CD4-positive, alpha-beta T cell treated with Interleukin-6 at 100 ng/mL for 8 hours (primary cell): ENCODE results near the gene MS4A18.
"Not testable (repeated sequence)": the region's sequence is repeated elsewhere in the genome, so short reads cannot be mapped to it uniquely, and the experiment has no call there.

Experiments
- DNase-seq: peaks from one replicate; pipeline ENCODE4 v3.0.0-alpha.2; 2020; ENCODE audit warnings: mixed read lengths, low spot score

Gene MS4A18

DNA sequence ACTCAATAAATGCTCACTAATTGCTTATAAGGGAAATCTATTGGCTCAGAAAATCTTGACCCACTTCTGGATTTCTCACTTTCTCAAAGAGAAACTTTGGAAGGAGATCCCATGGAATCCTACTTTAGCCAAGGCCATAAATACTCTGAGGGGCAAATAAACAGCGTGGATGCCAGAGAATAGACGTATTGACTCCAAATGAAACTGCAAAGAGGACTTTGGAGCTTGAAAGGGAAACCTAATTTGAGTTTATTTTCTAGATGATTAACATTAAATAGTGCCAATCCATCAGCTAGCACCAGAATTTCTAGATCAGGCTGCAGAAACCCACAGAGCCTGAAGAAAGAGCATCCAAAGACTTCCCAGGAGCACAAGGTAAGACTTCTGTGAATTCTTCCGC, at the start of gene MS4A18:
Gene MS4A18, plus strand, starts transcription at position 301 of the 400 bp plus-strand sequence.
- no peak for DNase-seq

DNA sequence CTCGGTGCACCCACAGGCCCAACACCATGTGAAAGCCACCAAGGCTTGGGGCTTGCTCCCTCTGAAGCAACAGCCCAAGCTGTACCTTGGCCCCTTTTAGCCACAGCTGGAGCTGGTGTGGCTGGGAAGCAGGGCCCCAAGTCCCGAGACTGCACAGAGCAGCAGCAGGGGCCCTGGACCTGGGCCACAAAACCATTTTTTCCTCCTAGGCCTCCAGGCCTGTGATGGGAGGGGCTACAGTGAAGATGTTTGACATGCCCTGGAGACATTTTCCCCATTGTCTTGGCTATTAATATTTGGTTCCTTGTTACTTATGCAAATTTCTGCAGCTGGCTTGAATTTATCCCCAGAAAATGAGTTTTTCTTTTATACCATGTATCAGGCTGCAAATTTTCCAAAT, 46.3 kb upstream of the MS4A18 start:
- not testable (repeated sequence) for DNase-seq

DNA sequence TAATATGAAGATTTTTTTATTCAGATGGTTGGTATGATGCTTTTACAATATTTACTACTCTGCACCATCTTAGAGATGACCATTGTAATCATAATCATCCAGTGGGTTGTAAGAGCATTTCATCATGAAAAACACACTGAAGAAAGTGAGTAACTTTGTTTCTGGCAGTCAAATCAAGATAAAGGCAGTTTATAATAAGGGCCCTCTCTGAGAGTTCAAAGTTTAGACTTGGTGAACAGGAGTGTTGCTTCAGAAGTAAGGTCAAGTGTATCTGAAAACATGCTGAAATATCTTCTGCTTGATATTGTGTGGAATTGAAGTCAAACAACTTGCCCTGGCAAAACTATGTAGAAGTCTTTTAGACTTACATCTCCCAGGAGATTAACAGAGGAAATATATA, 44.6 kb upstream of the MS4A18 start:
- no peak for DNase-seq

DNA sequence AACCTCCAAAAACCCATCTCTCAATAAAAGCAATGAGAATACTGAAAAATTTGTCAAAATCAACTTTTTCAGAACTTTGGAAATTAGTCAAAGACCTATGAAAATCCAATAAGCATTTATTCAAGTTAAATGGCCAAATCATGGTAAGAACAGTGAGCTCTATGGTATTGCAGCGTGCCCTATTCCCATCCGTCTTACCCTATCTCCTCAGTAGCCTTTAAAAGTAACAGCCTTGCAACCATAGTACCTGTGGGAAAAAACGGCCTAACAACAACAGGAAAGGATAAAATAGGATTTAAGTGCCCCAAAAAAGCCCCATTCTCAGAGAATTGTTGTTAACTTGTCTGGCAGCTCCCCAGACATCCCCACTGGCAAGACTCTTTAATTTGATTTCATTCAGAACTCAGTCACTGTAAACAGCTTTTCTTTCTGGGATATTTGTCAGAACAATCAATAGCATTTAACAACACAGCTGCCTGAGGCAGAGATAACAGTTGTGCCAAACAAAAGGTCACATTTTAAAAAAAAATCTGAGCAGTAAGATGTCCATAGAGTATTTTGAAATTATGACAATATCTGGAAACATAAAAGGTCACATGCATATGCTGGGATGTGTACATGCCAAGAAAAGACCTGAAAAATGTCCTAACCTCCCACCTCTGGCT, 43.9 kb upstream of the MS4A18 start:
- no peak for DNase-seq

DNA sequence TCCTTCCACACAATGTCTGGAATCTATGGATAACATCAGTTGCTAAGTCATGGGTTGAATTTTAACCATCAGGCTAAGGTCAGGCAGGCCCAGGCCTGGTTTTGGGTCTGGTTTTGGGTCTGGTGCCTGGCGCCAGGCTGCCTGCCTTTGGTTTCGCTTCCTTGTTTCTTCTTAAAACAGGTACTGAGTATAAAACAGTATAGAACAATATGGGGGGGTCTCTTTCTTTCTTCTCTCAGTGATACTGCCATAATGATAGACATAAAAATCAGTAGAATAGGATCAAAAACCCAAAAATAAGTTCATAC, 40.0 kb upstream of the MS4A18 start:
- not testable (repeated sequence) for DNase-seq

DNA sequence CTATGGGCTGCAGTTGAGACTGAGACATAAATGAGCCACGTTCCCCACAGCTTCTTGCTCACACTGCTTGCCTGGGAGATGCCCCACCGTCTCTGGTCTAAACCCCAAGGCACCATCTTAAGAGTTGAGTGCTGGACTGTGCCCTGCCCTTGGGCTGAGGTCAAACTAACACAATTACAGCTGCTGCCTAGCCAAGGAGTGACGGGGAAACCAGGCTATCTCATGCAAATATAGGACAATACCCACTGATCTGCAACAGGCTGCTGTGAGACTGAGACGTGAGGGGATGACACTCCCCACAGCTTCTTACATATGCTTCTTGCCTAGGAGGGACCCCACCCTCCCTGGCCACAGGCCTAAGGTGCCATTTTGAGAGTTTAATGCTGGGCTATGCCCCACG, 32.9 kb upstream of the MS4A18 start:
- no peak for DNase-seq

DNA sequence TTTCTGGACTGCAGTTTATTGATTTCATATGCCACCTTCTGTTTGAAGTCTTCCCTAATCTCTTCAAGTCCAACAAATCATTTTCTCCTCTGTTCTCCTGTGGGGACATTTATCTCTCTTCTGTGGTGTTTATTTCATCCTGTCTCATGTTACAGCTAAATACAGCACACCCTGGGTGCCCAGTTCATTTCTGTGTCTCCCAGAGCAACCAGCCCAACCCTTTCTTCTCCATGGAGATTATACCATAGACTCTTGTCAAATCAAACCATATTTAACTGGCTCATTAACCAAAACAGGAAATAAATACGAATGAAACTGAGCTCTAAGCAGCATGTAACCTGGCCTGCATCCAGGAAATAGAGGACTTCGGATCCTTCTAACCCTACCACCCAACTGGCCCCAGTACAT, 25.2 kb upstream of the MS4A18 start, which contains the start of gene MS4A8:
Gene MS4A8, plus strand, starts transcription at position 329 of the 408 bp plus-strand sequence. CDS start 1,249 bp downstream, outside the sequence.
- no peak for DNase-seq

DNA sequence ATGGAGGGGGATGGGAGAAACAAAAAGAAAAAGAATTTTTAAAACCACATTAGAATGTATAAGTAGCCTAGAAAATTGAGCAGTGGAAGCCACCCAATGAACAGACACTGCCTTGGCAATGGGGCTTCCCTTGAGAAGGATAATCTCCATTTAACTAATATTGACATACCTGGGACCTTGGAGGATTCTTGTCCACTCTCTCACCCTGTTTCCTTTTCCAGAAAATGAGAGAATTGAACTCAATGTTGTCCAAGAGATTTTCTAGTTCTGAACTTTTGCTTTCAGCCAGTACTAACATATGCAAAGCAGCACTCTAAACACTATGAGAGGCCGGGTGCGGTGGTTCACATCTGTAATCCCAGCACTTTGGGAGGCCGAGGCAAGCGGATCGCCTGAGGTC, 24.6 kb upstream of the MS4A18 start:
- DNase-seq, result no peak

DNA sequence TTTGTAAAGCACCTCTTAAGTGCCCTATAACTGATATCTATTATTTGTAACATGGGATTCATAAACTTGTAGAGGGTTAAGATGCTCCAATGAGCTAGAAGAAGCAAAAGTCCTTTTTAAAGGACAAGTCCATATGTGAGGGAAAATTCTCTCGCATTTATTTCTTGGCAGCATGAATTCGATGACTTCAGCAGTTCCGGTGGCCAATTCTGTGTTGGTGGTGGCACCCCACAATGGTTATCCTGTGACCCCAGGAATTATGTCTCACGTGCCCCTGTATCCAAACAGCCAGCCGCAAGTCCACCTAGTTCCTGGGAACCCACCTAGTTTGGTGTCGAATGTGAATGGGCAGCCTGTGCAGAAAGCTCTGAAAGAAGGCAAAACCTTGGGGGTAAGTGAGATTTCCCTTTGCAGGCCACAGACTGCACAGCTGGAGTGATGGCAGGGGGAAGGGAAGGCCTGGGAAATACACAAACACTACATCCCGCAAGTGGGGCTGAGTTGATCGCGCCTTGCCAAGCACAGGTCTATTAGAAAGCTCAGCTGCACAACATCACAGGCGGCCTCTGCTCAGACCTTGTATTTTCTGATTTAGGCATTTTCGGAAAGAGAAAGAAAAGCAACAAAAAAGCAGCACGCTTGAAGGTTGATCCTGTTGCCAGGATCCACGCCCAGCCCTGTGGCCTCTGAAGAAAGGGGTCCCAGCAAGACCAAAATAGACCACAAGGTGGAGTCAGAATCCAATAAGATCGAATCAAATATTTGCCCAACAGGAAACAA, 23.6 kb upstream of the MS4A18 start:
- no peak for DNase-seq

DNA sequence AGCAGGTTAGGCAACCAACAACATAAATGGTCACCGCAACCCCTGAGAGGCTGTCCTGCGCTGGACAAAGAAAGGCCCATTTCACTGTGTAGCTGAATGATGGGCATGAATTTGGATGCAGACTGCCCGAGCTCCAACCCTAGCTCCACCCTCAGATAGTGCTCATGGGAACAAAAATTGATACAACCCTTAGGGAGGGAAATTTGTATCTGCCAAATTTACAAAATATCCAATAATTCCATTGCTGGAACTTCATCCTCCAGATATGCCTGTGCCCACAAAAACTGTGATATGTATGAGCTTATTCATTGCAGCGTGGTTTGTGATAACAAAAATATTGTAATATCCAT, 23.1 kb upstream of the MS4A18 start:
- no peak for DNase-seq

DNA sequence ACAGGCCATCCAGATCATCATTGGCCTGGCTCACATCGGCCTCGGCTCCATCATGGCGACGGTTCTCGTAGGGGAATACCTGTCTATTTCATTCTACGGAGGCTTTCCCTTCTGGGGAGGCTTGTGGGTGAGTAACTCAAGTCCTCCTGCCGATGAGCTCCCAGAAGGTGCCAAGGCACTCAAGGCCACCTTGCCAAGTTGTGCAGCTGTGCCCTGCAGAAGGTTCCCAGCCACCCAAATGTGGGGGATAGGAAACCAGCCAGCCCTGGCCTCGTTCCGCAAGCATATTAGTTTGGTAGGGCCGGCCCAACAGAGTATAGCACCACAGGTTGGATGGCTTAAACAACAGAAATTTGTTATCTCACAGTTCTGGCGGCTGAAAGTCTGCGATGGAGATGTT, 21.1 kb upstream of the MS4A18 start:
- DNase-seq, result no peak

DNA sequence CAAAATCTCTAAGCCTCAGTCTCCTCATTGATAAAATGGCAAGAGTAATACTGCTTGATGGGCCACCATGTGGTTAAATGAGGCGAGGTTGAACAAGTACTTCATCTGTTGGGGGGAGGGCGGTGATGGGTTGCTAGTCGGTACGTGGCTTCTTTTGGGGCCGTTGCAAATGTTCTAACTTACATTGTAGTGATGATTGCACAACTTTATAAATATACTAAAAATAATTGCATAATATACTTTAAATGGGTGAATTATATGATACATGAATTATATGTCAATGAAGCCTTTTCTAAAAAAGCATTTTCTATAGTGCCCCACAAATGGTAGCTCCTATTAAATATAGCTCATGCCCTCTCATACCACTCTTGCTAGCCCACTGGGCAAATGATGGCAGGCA, 18.6 kb upstream of the MS4A18 start:
- no peak for DNase-seq

DNA sequence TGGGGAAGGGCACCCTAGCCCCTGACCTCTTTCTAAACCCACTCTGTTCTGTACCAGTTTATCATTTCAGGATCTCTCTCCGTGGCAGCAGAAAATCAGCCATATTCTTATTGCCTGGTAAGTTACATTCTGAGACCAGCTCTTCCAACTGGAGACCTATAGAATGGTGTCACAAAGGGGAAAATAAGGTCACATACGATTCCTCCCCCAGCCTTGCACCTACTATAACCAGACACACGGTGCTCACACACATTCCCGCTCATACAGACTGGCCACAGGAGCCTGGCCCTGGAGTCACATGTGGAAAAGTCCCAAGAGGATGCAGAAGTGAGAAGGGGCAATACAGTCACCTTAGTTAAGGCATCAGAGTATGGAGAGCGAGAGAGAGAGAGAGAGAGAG, 17.6 kb upstream of the MS4A18 start:
- DNase-seq, result no peak

DNA sequence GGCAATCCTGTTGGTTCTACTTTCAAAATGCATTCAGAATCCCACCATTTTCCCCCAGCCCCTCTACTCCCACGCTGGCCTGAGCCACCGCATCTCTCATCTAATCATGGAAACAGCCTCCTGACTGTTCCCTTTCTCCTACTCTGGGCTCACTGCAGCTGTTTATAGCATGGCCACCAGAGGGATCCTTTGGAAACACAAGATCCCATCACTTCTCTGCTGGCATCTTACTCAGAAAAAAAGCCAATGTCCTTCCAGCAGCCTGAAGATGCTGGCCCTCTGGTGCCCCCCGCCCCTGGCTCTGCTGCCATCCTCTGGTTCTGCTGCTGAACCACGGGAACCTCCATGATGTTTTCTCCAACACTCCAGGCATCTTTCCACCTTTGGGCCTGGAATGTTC, 14.0 kb upstream of the MS4A18 start:
- no peak for DNase-seq

DNA sequence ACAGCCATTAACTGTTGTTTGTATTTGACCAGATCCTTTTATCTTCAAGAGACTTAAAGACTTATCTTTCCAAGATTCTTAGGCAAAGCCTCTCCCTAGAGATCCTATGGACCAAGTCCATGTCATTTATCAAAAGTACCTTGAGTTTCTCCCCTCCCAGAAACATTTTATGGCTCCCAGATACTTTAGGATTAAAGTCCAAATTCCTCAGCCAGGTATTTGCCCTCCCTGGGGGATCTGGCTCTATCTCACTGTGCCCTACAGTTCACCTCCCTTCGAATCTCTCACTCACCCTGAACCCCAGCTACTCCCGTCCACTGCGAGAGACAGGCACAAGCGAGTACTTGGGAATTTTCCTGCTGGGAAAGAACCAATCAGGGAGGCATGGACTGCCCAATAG, 13.2 kb upstream of the MS4A18 start:
- DNase-seq, result no peak

DNA sequence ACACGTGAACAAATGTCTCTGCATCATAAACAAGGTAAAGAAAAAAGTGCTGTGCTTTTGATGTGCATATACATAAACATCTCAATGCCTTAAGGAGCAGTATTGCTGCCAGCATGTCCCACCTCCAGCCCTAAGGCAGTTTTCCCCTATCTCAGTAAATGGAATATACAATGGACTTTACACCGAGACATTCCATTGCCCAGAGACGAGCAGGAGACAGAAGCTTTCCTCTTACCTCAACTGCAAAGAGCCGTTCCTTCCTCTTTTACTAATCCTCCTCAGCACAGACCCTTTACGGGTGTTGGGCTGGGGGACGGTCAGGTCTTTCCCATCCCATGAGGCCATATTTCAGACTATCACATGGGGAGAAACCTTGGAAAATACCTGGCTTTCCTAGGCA, 11.1 kb upstream of the MS4A18 start:
- DNase-seq, result not testable (repeated sequence)

DNA sequence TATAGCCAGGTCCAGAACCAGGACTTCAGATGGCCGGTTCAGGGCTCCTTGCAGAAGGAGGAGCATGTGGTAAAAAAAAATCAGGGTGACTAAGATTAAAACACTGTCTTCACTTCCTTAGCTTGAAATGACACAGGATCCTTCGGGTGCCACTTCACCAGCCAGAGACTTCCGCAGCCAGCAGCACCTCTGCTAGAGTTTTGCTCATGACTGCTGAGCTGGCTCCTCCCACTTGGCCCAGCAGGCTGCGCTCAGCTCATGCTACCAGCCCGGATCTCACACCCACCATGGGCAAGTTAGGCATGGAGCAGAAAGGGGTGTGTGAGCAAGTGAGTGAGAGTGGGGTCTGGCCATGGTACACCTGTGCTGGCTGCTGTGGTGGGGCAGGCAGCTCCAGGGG, 6.6 kb upstream of the MS4A18 start:
- DNase-seq, result no peak

DNA sequence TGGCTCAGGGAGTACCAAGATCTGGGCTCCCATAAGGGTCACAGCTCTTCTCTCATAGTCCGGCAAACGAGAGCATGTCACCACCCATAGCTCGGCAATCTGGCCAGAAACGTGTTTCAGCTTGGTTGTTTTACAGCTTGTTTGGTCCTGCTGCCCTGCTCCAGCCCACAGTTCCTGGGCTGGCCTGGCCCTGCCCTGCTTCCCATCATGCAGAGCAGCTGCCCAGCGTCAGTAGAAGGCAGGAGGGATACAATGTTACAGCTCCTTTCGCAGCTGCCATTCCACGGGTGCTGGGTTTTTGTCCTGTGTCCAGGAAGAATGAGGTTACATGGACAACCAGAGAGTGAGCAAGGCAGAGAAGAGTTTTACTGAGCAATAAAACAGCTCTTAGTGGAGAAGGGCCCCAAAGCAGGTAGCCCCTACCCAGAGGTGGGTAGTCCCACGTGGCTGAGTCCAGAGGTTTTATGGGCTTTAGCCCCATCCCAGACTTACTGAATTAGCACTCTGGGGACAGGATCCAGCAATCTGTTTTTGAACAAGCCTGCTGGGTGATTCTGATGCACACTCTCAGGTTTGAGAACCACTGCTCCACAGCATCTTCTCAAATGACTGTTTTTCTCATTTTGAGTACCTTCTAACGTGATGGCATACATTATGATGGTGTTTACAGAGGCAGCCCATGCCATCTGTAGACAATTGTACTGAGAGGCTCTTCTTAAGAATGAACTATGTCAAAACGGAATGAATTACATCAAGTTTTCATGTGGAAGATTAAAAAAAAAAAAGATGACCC, 5.8 kb upstream of the MS4A18 start:
- no peak for DNase-seq

DNA sequence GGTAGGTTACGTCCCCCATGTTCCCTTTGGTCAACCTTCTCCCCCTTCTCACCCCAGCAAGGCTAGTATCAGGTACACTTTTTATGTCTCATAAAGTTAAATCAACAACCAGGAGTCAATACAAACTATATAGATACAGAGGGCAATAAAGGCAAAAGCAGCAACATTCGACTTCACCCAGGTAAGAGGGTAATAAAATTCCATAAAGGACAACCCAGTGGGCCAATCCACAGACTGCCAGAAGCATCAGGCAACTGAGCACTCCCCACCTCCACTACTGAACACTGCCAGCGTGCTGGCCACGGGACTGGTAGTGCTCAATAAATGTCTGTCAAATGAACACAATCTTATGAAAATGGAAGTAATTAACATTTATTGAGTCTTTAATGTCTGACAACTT, 5.1 kb upstream of the MS4A18 start:
- no peak for DNase-seq

DNA sequence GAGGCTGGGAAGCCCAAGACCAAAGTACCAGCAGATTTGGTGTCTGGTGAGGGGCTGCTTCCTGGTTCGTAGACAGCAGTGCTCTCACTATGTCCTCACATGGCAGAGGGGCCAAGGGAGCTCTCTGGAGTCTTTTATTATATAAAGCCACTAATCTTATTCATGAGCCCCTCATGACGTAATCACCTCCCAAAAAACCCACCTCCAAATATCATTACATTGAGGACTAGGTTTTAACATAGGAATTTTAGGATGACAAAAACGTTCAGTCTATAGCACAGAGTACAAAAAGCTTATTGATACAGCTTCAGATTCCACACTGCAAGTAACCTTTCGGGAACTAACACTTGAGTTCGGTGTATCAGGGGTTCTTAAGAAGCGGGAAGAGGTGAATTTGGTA, 4.1 kb upstream of the MS4A18 start:
- no peak for DNase-seq

DNA sequence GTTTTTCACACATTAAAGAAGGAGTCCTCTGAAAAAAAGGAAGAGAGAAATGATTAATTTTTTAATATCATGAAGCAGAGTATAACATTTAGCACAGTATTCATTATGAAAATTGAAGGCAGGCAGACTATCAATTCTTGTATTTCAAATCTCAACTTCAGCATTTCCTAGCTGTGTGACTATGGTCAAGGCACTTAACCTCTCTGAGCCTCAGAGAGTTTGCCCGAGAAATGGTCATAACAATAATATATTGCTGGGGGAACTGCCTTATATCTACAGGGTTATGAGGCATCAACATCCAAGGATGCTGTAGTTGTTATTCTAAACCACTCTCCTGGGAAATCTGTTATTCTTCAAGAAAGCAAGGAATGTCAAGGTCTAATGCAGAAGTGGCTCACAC, 1.1 kb downstream of the MS4A18 start:
- no peak for DNase-seq

DNA sequence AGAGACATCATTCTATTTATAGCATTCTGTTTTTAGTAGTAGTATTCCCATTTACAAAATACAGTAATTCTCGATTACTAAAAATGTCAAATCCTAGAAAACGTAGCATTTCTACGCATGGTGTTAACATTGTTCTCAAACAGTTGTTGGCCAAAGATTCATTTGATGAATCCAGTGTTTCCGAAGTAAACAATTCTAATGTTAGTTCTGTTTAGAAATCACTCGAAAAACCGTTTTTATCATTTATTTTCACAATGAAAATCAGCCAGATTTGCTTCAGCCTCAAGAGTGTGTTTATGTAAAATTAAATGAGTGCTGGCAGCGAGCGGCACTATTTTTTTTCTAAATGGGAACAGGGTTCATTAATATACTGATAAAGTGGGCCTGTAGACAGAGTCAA, 7.1 kb downstream of the MS4A18 start:
- DNase-seq, result no peak

DNA sequence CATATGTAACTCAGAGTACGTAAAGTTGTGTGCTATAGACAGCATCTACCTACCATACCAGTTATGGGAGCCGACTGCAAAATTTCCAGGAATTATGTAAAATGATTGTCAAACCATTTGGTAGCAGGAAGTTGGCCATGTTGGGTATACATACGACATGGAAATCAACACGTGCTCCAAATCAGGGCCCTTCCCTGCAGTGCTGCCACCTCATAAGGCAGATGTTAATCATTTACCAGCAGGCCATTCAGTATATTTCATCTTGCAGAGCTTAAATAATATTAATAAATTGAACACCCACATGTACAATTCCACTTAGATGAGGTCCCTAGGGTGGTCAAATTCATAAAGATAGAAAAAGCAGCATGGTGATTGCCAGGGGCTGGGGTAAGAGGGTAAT, 9.8 kb downstream of the MS4A18 start:
- DNase-seq, result no peak
